CD4-positive, CD25-positive, alpha-beta regulatory T cell (primary cell): ENCODE data around the gene AKAP8L. TPM values are rescaled to one million over a fixed set of nuclear protein-coding genes. Genes with fewer than 3 reads are reported as not detected.
A peak's percentile ranks its signal among the peaks of the same experiment; 100 is the strongest.

Source experiments
- ATAC-seq, 2 donors: fragments of 150-1000 bp; cut with Tn5 transposase; one replicate each; pipeline ENCODE4 v1.10.0; 2021; ENCODE audit warnings: low read depth in 2 of 2, moderate number of reproducible peaks in 2 of 2, moderate library complexity in 1 of 2
- DNase-seq, 3 donors: peaks; one replicate each; pipeline versions ENCODE4 v3.0.0 to v3.0.0-alpha.2; 2012 to 2022; ENCODE audit warnings: mixed read lengths in 1 of 3
- H3K27ac ChIP-seq: one replicate; pipeline ENCODE4 v1.7.0; 2013; ENCODE audit warnings: mild to moderate bottlenecking, low read length; ENCODE audit not compliant: insufficient read depth, poor library complexity, severe bottlenecking
- H3K27me3 ChIP-seq: one replicate; pipeline ENCODE4 v1.7.0; 2013; ENCODE audit warnings: low read length; ENCODE audit not compliant: control insufficient read depth, insufficient read depth
- H3K36me3 ChIP-seq: one replicate; pipeline ENCODE4 v1.7.0; 2013; ENCODE audit warnings: mild to moderate bottlenecking, low read length, moderate library complexity; ENCODE audit not compliant: control insufficient read depth, insufficient read depth
- H3K4me1 ChIP-seq: 2 replicates; pipeline ENCODE4 v1.7.0; 2013; ENCODE audit warnings: mild to moderate bottlenecking, low read length; ENCODE audit not compliant: insufficient read depth, control insufficient read depth, poor library complexity, severe bottlenecking
- H3K4me3 ChIP-seq: one replicate; pipeline ENCODE4 v1.7.0; 2013; ENCODE audit warnings: low read depth, mild to moderate bottlenecking, low read length, moderate library complexity
- H3K9me3 ChIP-seq, 2 experiments: 1 replicate in 1 of 2; 2 replicates in 1 of 2; pipeline ENCODE4 v1.7.0; 2013; ENCODE audit warnings: low read length in 2 of 2, mild to moderate bottlenecking in 1 of 2, moderate library complexity in 1 of 2; ENCODE audit not compliant: control insufficient read depth in 2 of 2
- H3K27ac Mint-ChIP-seq, 3 donors: one replicate each; pipeline ENCODE4 v1.8.0; 2020 to 2022; ENCODE audit warnings: mild to moderate bottlenecking in 3 of 3, mixed read lengths in 3 of 3, moderate library complexity in 2 of 3
- H3K27me3 Mint-ChIP-seq: one replicate; pipeline ENCODE4 v1.8.0; 2022; ENCODE audit warnings: mild to moderate bottlenecking, mixed read lengths
- H3K36me3 Mint-ChIP-seq: one replicate; pipeline ENCODE4 v1.8.0; 2020; ENCODE audit warnings: mixed read lengths
- H3K4me1 Mint-ChIP-seq, 4 donors: one replicate each; pipeline ENCODE4 v1.8.0; 2020 to 2022; ENCODE audit warnings: mixed read lengths in 4 of 4, mild to moderate bottlenecking in 1 of 4
- H3K4me3 Mint-ChIP-seq, 4 donors: one replicate each; pipeline ENCODE4 v1.8.0; 2020 to 2022; ENCODE audit warnings: mild to moderate bottlenecking in 4 of 4, mixed read lengths in 4 of 4, moderate library complexity in 3 of 4
- H3K9me3 Mint-ChIP-seq, 7 donors: one replicate each; pipeline ENCODE4 v1.8.0; 2020 to 2022; ENCODE audit warnings: mixed read lengths in 7 of 7, mild to moderate bottlenecking in 3 of 7, moderate library complexity in 2 of 7
- polyA plus RNA-seq, 4 donors: library from polyadenylated mRNA; unstranded; fragments of 300-500 nt; fragmentation: Illumina TruSeq; gene quantifications; one replicate each; pipeline ENCODE4 v1.2.3, GENCODE V29; 2021
- total RNA-seq: library from RNA; stranded (reverse); gene quantifications from one replicate; pipeline ENCODE4 v1.2.3, GENCODE V29; 2022

AKAP8L gene
- total and polyA plus RNA-seq, 5 donors from 2014 or later = 30.0 to 142 (median 37.7) TPM

GRCh38 chr19:15379083-15379998, 39.4 kb downstream of the AKAP8L start, which contains the start of gene AKAP8:
Gene AKAP8, minus strand, starts transcription at chr19:15379787. Its CDS starts 56 bp downstream, at chr19:15379731.
- Mint-ChIP-seq H3K4me3 (peak within 1 kb of the TSS; percentile 96 to 99 (median 98)), H3K27ac (peak within 1 kb of the TSS; percentile 98 to 99 (median 98))
- peak; percentile 93 to 94 for ATAC-seq

GRCh38 chr19:15378534-15379082, 40.2 kb downstream of the AKAP8L start:
- H3K4me1 Mint-ChIP-seq = peaks cover 8 to 56% (median 22%) of the 10 kb centered on the region in 4 donors
- DNase-seq (peak; percentile 26 to 72 (median 48)), ATAC-seq (no peak)
- H3K27ac ChIP-seq = peak overlapping the region; percentile 98
- peaks cover 27% of the 10 kb centered on the region for H3K4me1 ChIP-seq
- H3K9me3 ChIP-seq = no peaks in the 10 kb centered on the region
- peaks cover 13% of the 10 kb centered on the region for H3K36me3 ChIP-seq
- H3K27me3 ChIP-seq = no peaks in the 10 kb centered on the region
- no peaks in the 10 kb centered on the region for H3K27me3 Mint-ChIP-seq
- peak overlapping the region; percentile 96 to 99 (median 98) for H3K4me3 Mint-ChIP-seq
- peak overlapping the region; percentile 98 for H3K4me3 ChIP-seq
- H3K27ac Mint-ChIP-seq = peak overlapping the region; percentile 91 to 99 (median 98)
- H3K36me3 Mint-ChIP-seq = no peaks in the 10 kb centered on the region
- H3K9me3 Mint-ChIP-seq = peaks cover 0 to 2% (median 0%) of the 10 kb centered on the region in 7 donors

More at GRCh38 chr19:15379083-15379998, 39.4 kb downstream of the AKAP8L start, which contains the start of gene AKAP8:
- Histone ChIP-seq H3K27me3 (no peaks in the 10 kb centered on the region), H3K36me3 (peaks cover 7% of the 10 kb centered on the region), H3K4me3 (peak within 1 kb of the TSS; percentile 98), H3K4me1 (peaks cover 27% of the 10 kb centered on the region), H3K27ac (peak within 1 kb of the TSS; percentile 98), H3K9me3 (no peaks in the 10 kb centered on the region)
- Mint-ChIP-seq H3K27me3 (no peaks in the 10 kb centered on the region), H3K4me1 (peaks cover 8 to 52% (median 22%) of the 10 kb centered on the region in 4 donors), H3K9me3 (peaks cover 0 to 2% (median 0%) of the 10 kb centered on the region in 7 donors), H3K36me3 (no peaks in the 10 kb centered on the region)
- DNase-seq = peak; percentile 97 to 99 (median 98)

GRCh38 chr19:15374796-15375440, 43.9 kb downstream of the AKAP8L start:
- Histone ChIP-seq H3K36me3 (peaks cover 45% of the 10 kb centered on the region), H3K9me3 (no peaks in the 10 kb centered on the region), H3K4me3 (no peak overlapping the region), H3K27ac (no peak overlapping the region), H3K27me3 (no peaks in the 10 kb centered on the region), H3K4me1 (peaks cover 20% of the 10 kb centered on the region)
- Mint-ChIP-seq H3K27ac (no peak overlapping the region), H3K9me3 (peaks cover 0 to 2% (median 0%) of the 10 kb centered on the region in 7 donors), H3K36me3 (peaks cover 8% of the 10 kb centered on the region), H3K4me1 (peaks cover 8 to 42% (median 17%) of the 10 kb centered on the region in 4 donors), H3K27me3 (no peaks in the 10 kb centered on the region), H3K4me3 (no peak overlapping the region)
- ATAC-seq (no peak), DNase-seq (no peak)

GRCh38 chr19:15374105-15374651, 44.6 kb downstream of the AKAP8L start:
- Histone ChIP-seq H3K27me3 (no peaks in the 10 kb centered on the region), H3K27ac (no peak overlapping the region), H3K36me3 (peaks cover 52% of the 10 kb centered on the region), H3K9me3 (no peaks in the 10 kb centered on the region), H3K4me1 (peaks cover 20% of the 10 kb centered on the region), H3K4me3 (no peak overlapping the region)
- Mint-ChIP-seq H3K4me1 (peaks cover 8 to 42% (median 17%) of the 10 kb centered on the region in 4 donors), H3K36me3 (peaks cover 8% of the 10 kb centered on the region), H3K27me3 (no peaks in the 10 kb centered on the region), H3K9me3 (peaks cover 0 to 2% (median 0%) of the 10 kb centered on the region in 7 donors), H3K4me3 (no peak overlapping the region), H3K27ac (no peak overlapping the region)
- ATAC-seq (no peak), DNase-seq (no peak)

- H3K27me3 ChIP-seq = no peaks in the 10 kb centered on the region
- Mint-ChIP-seq H3K27me3 (no peaks in the 10 kb centered on the region), H3K4me3 (peak overlapping the region in 1 of 4 donors; percentile 21), H3K4me1 (peaks cover 8 to 42% (median 17%) of the 10 kb centered on the region in 4 donors), H3K9me3 (peaks cover 0 to 2% (median 0%) of the 10 kb centered on the region in 7 donors), H3K36me3 (peaks cover 10% of the 10 kb centered on the region), H3K27ac (no peak overlapping the region)
- H3K27ac ChIP-seq = no peak overlapping the region
- DNase-seq (no peak), ATAC-seq (no peak)
- no peak overlapping the region for H3K4me3 ChIP-seq
- peaks cover 57% of the 10 kb centered on the region for H3K36me3 ChIP-seq
- no peaks in the 10 kb centered on the region for H3K9me3 ChIP-seq
- peaks cover 20% of the 10 kb centered on the region for H3K4me1 ChIP-seq
These were observed 45.1 kb downstream of the AKAP8L start for GRCh38 chr19:15373644-15374043.

- H3K36me3 Mint-ChIP-seq = peaks cover 12% of the 10 kb centered on the region
These were observed 45.9 kb downstream of the AKAP8L start for GRCh38 chr19:15372891-15373301.

GRCh38 chr19:15372470-15372869, 46.3 kb downstream of the AKAP8L start:
- no peak overlapping the region for H3K4me3 ChIP-seq
- Mint-ChIP-seq H3K9me3 (peaks cover 0 to 3% (median 0%) of the 10 kb centered on the region in 7 donors), H3K4me1 (peaks cover 8 to 33% (median 10%) of the 10 kb centered on the region in 4 donors), H3K27ac (no peak overlapping the region), H3K4me3 (peak overlapping the region in 1 of 4 donors; percentile 44), H3K27me3 (no peaks in the 10 kb centered on the region), H3K36me3 (peaks cover 12% of the 10 kb centered on the region)
- peaks cover 69% of the 10 kb centered on the region for H3K36me3 ChIP-seq
- no peak overlapping the region for H3K27ac ChIP-seq
- DNase-seq (no peak), ATAC-seq (no peak)
- peaks cover 11% of the 10 kb centered on the region for H3K4me1 ChIP-seq
- H3K27me3 ChIP-seq = no peaks in the 10 kb centered on the region
- no peaks in the 10 kb centered on the region for H3K9me3 ChIP-seq

More at GRCh38 chr19:15372891-15373301, 45.9 kb downstream of the AKAP8L start:
- H3K4me3 ChIP-seq = no peak overlapping the region
- no peaks in the 10 kb centered on the region for H3K27me3 ChIP-seq
- peaks cover 15% of the 10 kb centered on the region for H3K4me1 ChIP-seq
- no peaks in the 10 kb centered on the region for H3K9me3 ChIP-seq
- ATAC-seq (no peak), DNase-seq (no peak)
- H3K4me3 Mint-ChIP-seq = peak overlapping the region in 2 of 4 donors; percentile 44 to 69
- no peaks in the 10 kb centered on the region for H3K27me3 Mint-ChIP-seq
- peaks cover 64% of the 10 kb centered on the region for H3K36me3 ChIP-seq
- H3K4me1 Mint-ChIP-seq = peaks cover 8 to 37% (median 12%) of the 10 kb centered on the region in 4 donors
- H3K9me3 Mint-ChIP-seq = peaks cover 0 to 3% (median 0%) of the 10 kb centered on the region in 7 donors
- no peak overlapping the region for H3K27ac Mint-ChIP-seq
- H3K27ac ChIP-seq = no peak overlapping the region
